Osteocyte (in vitro differentiated cells): ENCODE measurements around the gene CADM2. TPM values are rescaled to one million over a fixed set of nuclear protein-coding genes. Genes with fewer than 3 reads are reported as not detected.

Experiments
- DNase-seq: peaks from one replicate; pipeline ENCODE4 v3.0.0; 2021; ENCODE audit warnings: mixed read lengths; ENCODE audit not compliant: unreplicated experiment; ENCODE audit errors: extremely low spot score
- H3K27ac Mint-ChIP-seq: one replicate; pipeline ENCODE4 v1.8.0; 2021; ENCODE audit warnings: mild to moderate bottlenecking, mixed read lengths; ENCODE audit not compliant: unreplicated experiment
- H3K27me3 Mint-ChIP-seq: one replicate; pipeline ENCODE4 v1.8.0; 2021; ENCODE audit warnings: mixed read lengths; ENCODE audit not compliant: unreplicated experiment
- H3K36me3 Mint-ChIP-seq: one replicate; pipeline ENCODE4 v1.8.0; 2021; ENCODE audit warnings: mixed read lengths; ENCODE audit not compliant: unreplicated experiment
- H3K4me1 Mint-ChIP-seq: one replicate; pipeline ENCODE4 v1.8.0; 2021; ENCODE audit warnings: mixed read lengths; ENCODE audit not compliant: unreplicated experiment
- H3K4me3 Mint-ChIP-seq: one replicate; pipeline ENCODE4 v1.8.0; 2021; ENCODE audit warnings: mild to moderate bottlenecking, moderate library complexity, mixed read lengths; ENCODE audit not compliant: unreplicated experiment
- H3K9me3 Mint-ChIP-seq: one replicate; pipeline ENCODE4 v1.8.0; 2021; ENCODE audit warnings: mixed read lengths; ENCODE audit not compliant: unreplicated experiment
- CTCF ChIP-seq: fragments of 200-600 bp; sonication (generic); IDR thresholded peaks from 2 replicates; pipeline ENCODE4 v1.5.0; 2021; ENCODE audit warnings: antibody characterized with exemption, mild to moderate bottlenecking, moderate library complexity
- total RNA-seq: library from RNA; stranded (reverse); gene quantifications from 2 replicates; pipeline ENCODE4 v1.2.1, GENCODE V29; 2021

The CADM2 gene
- total RNA-seq, 1 donor from 2014 or later = 1.5 TPM

DNA sequence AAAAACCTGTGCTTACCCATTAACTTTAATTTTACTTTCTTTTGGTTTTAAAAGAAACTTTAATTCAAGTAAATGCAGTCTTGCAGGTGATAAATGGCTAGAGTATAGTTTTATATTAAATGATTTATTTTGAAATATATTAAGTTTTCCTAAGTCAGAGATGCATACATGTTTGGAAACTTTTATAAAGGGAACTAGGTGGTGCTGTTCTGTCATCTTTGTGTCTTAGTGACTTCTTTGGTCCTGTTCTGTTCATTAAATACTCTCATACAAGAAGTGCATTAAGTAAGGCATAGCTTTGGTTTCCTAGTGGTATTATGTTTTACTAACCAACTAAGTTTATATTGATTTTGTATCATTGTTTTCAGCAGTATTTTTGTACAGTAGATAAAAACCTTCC is 15.6 kb downstream of the CADM2 start:
- Mint-ChIP-seq H3K9me3 (no peaks in the 10 kb centered on the region), H3K27ac (no peak overlapping the region), H3K4me3 (no peak overlapping the region), H3K36me3 (no peaks in the 10 kb centered on the region), H3K4me1 (no peaks in the 10 kb centered on the region), H3K27me3 (peaks cover 6% of the 10 kb centered on the region)
- TF ChIP-seq CTCF = peak; percentile 31
- no peak for DNase-seq

- H3K4me1 Mint-ChIP-seq = no peaks in the 10 kb centered on the region
These were observed 18.2 kb downstream of the CADM2 start for GRCh38 chr3:84977021-84977420.

GRCh38 chr3:84978843-84979242 is 20.1 kb downstream of the CADM2 start:
- Mint-ChIP-seq H3K36me3 (no peaks in the 10 kb centered on the region), H3K4me3 (no peak overlapping the region), H3K4me1 (no peaks in the 10 kb centered on the region), H3K9me3 (no peaks in the 10 kb centered on the region), H3K27me3 (no peaks in the 10 kb centered on the region), H3K27ac (no peak overlapping the region)
- no peak for DNase-seq
- no peak for TF ChIP-seq CTCF

More at GRCh38 chr3:84977021-84977420, 18.2 kb downstream of the CADM2 start:
- DNase-seq = no peak
- Mint-ChIP-seq H3K27me3 (peaks cover 2% of the 10 kb centered on the region), H3K36me3 (no peaks in the 10 kb centered on the region), H3K27ac (no peak overlapping the region), H3K4me3 (no peak overlapping the region), H3K9me3 (no peaks in the 10 kb centered on the region)
- TF ChIP-seq CTCF = no peak

GRCh38 chr3:84980011-84980410 is 21.2 kb downstream of the CADM2 start:
- no peak for DNase-seq
- Mint-ChIP-seq H3K36me3 (no peaks in the 10 kb centered on the region), H3K9me3 (no peaks in the 10 kb centered on the region), H3K27ac (no peak overlapping the region), H3K4me3 (no peak overlapping the region), H3K27me3 (no peaks in the 10 kb centered on the region), H3K4me1 (no peaks in the 10 kb centered on the region)
- TF ChIP-seq CTCF = no peak

- DNase-seq = no peak
- Mint-ChIP-seq H3K27me3 (no peaks in the 10 kb centered on the region), H3K4me3 (no peak overlapping the region), H3K36me3 (no peaks in the 10 kb centered on the region), H3K27ac (no peak overlapping the region), H3K9me3 (no peaks in the 10 kb centered on the region), H3K4me1 (no peaks in the 10 kb centered on the region)
- TF ChIP-seq CTCF = no peak
These were observed 21.7 kb downstream of the CADM2 start for GRCh38 chr3:84980456-84980855.
